HG03039 (cell line): Measurements from ENCODE around the gene LBP.
"Not testable (repeated sequence)": the region's sequence is repeated elsewhere in the genome, so short reads cannot be mapped to it uniquely, and the experiment has no call there.

Source experiments
- ATAC-seq: cut with Tn5 transposase; IDR thresholded peaks from one replicate; pipeline ENCODE4 v1.9.1; 2021; ENCODE audit warnings: mild to moderate bottlenecking, moderate library complexity; ENCODE audit not compliant: unreplicated experiment

The LBP gene

GRCh38 chr20:38345643-38346042 lies 639 bp upstream of the LBP start:
- no peak for ATAC-seq

GRCh38 chr20:38346741-38347140 lies 459 bp downstream of the LBP start:
- ATAC-seq, result no peak

GRCh38 chr20:38349856-38350255 lies 3.6 kb downstream of the LBP start:
- ATAC-seq, result no peak

- no peak for ATAC-seq
Measured at GRCh38 chr20:38350879-38351775, 4.8 kb downstream of the LBP start.

- no peak for ATAC-seq
Measured at GRCh38 chr20:38353316-38353715, 7.0 kb downstream of the LBP start.

- ATAC-seq, result no peak
Measured at GRCh38 chr20:38354227-38354626, 7.9 kb downstream of the LBP start.

- ATAC-seq, result no peak
Measured at GRCh38 chr20:38355161-38356012, 9.1 kb downstream of the LBP start.

GRCh38 chr20:38357653-38358207 lies 11.4 kb downstream of the LBP start:
- ATAC-seq, result no peak

GRCh38 chr20:38358556-38358955 lies 12.3 kb downstream of the LBP start:
- ATAC-seq, result no peak

- no peak for ATAC-seq
Measured at GRCh38 chr20:38363004-38363747, 16.9 kb downstream of the LBP start.

GRCh38 chr20:38369389-38369788 lies 23.1 kb downstream of the LBP start:
- no peak for ATAC-seq

GRCh38 chr20:38372806-38373205 lies 26.5 kb downstream of the LBP start:
- no peak for ATAC-seq

GRCh38 chr20:38373231-38373867 lies 27.1 kb downstream of the LBP start:
- no peak for ATAC-seq

- no peak for ATAC-seq
Measured at GRCh38 chr20:38373898-38374297, 27.6 kb downstream of the LBP start.

GRCh38 chr20:38377039-38377685 lies 30.9 kb downstream of the LBP start:
- no peak for ATAC-seq

GRCh38 chr20:38377838-38378237 lies 31.6 kb downstream of the LBP start:
- not testable (repeated sequence) for ATAC-seq

- ATAC-seq, result no peak
Measured at GRCh38 chr20:38383147-38383546, 36.9 kb downstream of the LBP start.

GRCh38 chr20:38386004-38386403 lies 39.7 kb downstream of the LBP start:
- no peak for ATAC-seq

GRCh38 chr20:38386851-38387250 lies 40.6 kb downstream of the LBP start:
- ATAC-seq, result no peak

- ATAC-seq, result no peak
Measured at GRCh38 chr20:38387953-38388352, 41.7 kb downstream of the LBP start.
